MM.1S (cell line): ENCODE data around the gene C10orf143.

ENCODE experiments used
- DNase-seq: peaks from one replicate; pipeline ENCODE4 v3.0.0-alpha.2; 2015
- H2AFZ ChIP-seq: fragments of 300-600 bp; sonication (generic); 2 replicates; pipeline ENCODE4 v1.6.0; 2016; ENCODE audit warnings: antibody characterized with exemption, low read length
- H3F3A ChIP-seq: fragments of 300-600 bp; sonication (generic); 2 replicates; pipeline ENCODE4 v1.6.1; 2016; ENCODE audit warnings: mild to moderate bottlenecking, antibody characterized with exemption, low read length, moderate library complexity, mixed read lengths; ENCODE audit not compliant: insufficient read depth
- H3K27ac ChIP-seq: fragments of 300-600 bp; sonication (generic); 2 replicates; pipeline ENCODE4 v1.5.1; 2016; ENCODE audit warnings: mild to moderate bottlenecking, low read length
- H3K27me3 ChIP-seq: fragments of 300-600 bp; sonication (generic); replicated peaks from 2 replicates; pipeline ENCODE4 v1.6.0; 2016; ENCODE audit warnings: low read length; ENCODE audit not compliant: insufficient read depth
- H3K36me3 ChIP-seq: fragments of 300-600 bp; sonication (generic); replicated peaks from 2 replicates; pipeline ENCODE4 v1.6.1; 2016; ENCODE audit warnings: mild to moderate bottlenecking, low read length, mixed read lengths; ENCODE audit not compliant: insufficient read depth
- H3K4me1 ChIP-seq: fragments of 300-600 bp; sonication (generic); 2 replicates; pipeline ENCODE4 v1.6.1; 2016; ENCODE audit warnings: low read length, mixed read lengths
- H3K4me2 ChIP-seq: fragments of 300-600 bp; sonication (generic); 2 replicates; pipeline ENCODE4 v1.6.0; 2016; ENCODE audit warnings: low read depth, low read length
- H3K4me3 ChIP-seq: fragments of 300-600 bp; sonication (generic); 2 replicates; pipeline ENCODE4 v1.5.1; 2016; ENCODE audit warnings: low read length, mixed read lengths
- H3K79me2 ChIP-seq: fragments of 300-600 bp; sonication (generic); 2 replicates; pipeline ENCODE4 v1.6.1; 2016; ENCODE audit warnings: mixed run types, low read length, mixed read lengths
- H3K9ac ChIP-seq: fragments of 300-600 bp; sonication (generic); 2 replicates; pipeline ENCODE4 v1.6.1; 2016; ENCODE audit warnings: low read length, mixed read lengths
- H3K9me2 ChIP-seq: fragments of 300-600 bp; sonication (generic); replicated peaks from 2 replicates; pipeline ENCODE4 v1.6.1; 2016; ENCODE audit warnings: mild to moderate bottlenecking, low read length, mixed read lengths; ENCODE audit not compliant: insufficient read depth
- H3K9me3 ChIP-seq: fragments of 300-600 bp; sonication (generic); replicated peaks from 2 replicates; pipeline ENCODE4 v1.6.1; 2016; ENCODE audit warnings: mild to moderate bottlenecking, low read length, mixed read lengths; ENCODE audit not compliant: insufficient read depth
- H4K20me1 ChIP-seq: fragments of 300-600 bp; sonication (generic); 2 replicates; pipeline ENCODE4 v1.6.1; 2016; ENCODE audit warnings: mild to moderate bottlenecking, low read length, moderate library complexity, mixed read lengths; ENCODE audit not compliant: insufficient read depth
- CTCF ChIP-seq: fragments of 300-600 bp; sonication (generic); IDR thresholded peaks from 2 replicates; pipeline ENCODE4 v1.5.1; 2016; ENCODE audit warnings: antibody characterized with exemption, low read length, mixed read lengths
- EZH2 ChIP-seq: fragments of 300-600 bp; sonication (generic); optimal IDR thresholded peaks from 2 replicates; pipeline ENCODE3; 2017; ENCODE audit warnings: low read depth, mild to moderate bottlenecking, antibody characterized with exemption, low read length, mixed read lengths
- EZH2phosphoT487 ChIP-seq: fragments of 300-600 bp; sonication (generic); IDR thresholded peaks from 2 replicates; pipeline ENCODE4 v1.6.1; 2018; ENCODE audit warnings: antibody characterized with exemption, low read length

The C10orf143 gene

GRCh38 chr10:130076681-130077080, 33.9 kb downstream of the C10orf143 start:
- DNase-seq: no peak
- TF ChIP-seq EZH2 (no peak), EZH2phosphoT487 (no peak), CTCF (no peak)
- no peaks in the 10 kb centered on the region for H3K9me2 ChIP-seq
- H2AFZ ChIP-seq: no peak overlapping the region
- no peak overlapping the region for H3K4me3 ChIP-seq
- H3K79me2 ChIP-seq: no peaks in the 10 kb centered on the region
- H3K9me3 ChIP-seq: no peaks in the 10 kb centered on the region
- H3K36me3 ChIP-seq: no peaks in the 10 kb centered on the region
- no peaks in the 10 kb centered on the region for H3F3A ChIP-seq
- H3K4me2 ChIP-seq: no peak overlapping the region
- no peak overlapping the region for H3K9ac ChIP-seq
- H4K20me1 ChIP-seq: no peaks in the 10 kb centered on the region
- H3K4me1 ChIP-seq: no peaks in the 10 kb centered on the region
- no peak overlapping the region for H3K27ac ChIP-seq
- no peaks in the 10 kb centered on the region for H3K27me3 ChIP-seq

GRCh38 chr10:130074639-130075038, 36.0 kb downstream of the C10orf143 start:
- no peak overlapping the region for H3K4me2 ChIP-seq
- DNase-seq: no peak
- no peaks in the 10 kb centered on the region for H3K9me3 ChIP-seq
- H3K27me3 ChIP-seq: no peaks in the 10 kb centered on the region
- no peaks in the 10 kb centered on the region for H4K20me1 ChIP-seq
- no peaks in the 10 kb centered on the region for H3F3A ChIP-seq
- no peak overlapping the region for H2AFZ ChIP-seq
- no peaks in the 10 kb centered on the region for H3K79me2 ChIP-seq
- TF ChIP-seq EZH2phosphoT487 (no peak), EZH2 (no peak), CTCF (no peak)
- H3K4me1 ChIP-seq: no peaks in the 10 kb centered on the region
- no peaks in the 10 kb centered on the region for H3K36me3 ChIP-seq
- no peak overlapping the region for H3K9ac ChIP-seq
- H3K27ac ChIP-seq: no peak overlapping the region
- no peak overlapping the region for H3K4me3 ChIP-seq
- no peaks in the 10 kb centered on the region for H3K9me2 ChIP-seq

GRCh38 chr10:130073912-130074311, 36.7 kb downstream of the C10orf143 start:
- no peak for DNase-seq
- H3K4me1 ChIP-seq: no peaks in the 10 kb centered on the region
- no peak overlapping the region for H2AFZ ChIP-seq
- TF ChIP-seq EZH2 (no peak), CTCF (no peak)
- no peak overlapping the region for H3K4me2 ChIP-seq
- H4K20me1 ChIP-seq: no peaks in the 10 kb centered on the region
- H3K79me2 ChIP-seq: no peaks in the 10 kb centered on the region
- H3K9ac ChIP-seq: no peak overlapping the region
- H3K9me2 ChIP-seq: no peaks in the 10 kb centered on the region
- no peaks in the 10 kb centered on the region for H3K9me3 ChIP-seq
- no peaks in the 10 kb centered on the region for H3F3A ChIP-seq
- H3K4me3 ChIP-seq: no peak overlapping the region
- no peak overlapping the region for H3K27ac ChIP-seq
- H3K36me3 ChIP-seq: no peaks in the 10 kb centered on the region
- H3K27me3 ChIP-seq: no peaks in the 10 kb centered on the region
